Esophagus muscularis mucosa (tissue), 4 donors: Measurements from ENCODE around the gene TMEM61. TPM values are rescaled to one million over a fixed set of nuclear protein-coding genes. Genes with fewer than 3 reads are reported as not detected.

Experiments used
- DNase-seq: peaks from one replicate; pipeline ENCODE4 v3.0.0-alpha.2; 2017; ENCODE audit errors: extremely low spot score
- H3K27ac ChIP-seq, 4 donors: fragments of 200-600 bp; sonication (generic); replicated peaks in 1 of 4; 1 replicate in 3 of 4; 2 replicates in 1 of 4; pipeline ENCODE4 v1.5.1; 2016 to 2019; ENCODE audit warnings: mild to moderate bottlenecking in 1 of 4
- H3K27me3 ChIP-seq, 4 donors: fragments of 200-600 bp; sonication (generic); one replicate each; pipeline versions ENCODE4 v1.5.1 to v1.6.0; 2016 to 2019
- H3K36me3 ChIP-seq, 4 donors: fragments of 200-600 bp; sonication (generic); one replicate each; pipeline ENCODE4 v1.5.1; 2016 to 2019
- H3K4me1 ChIP-seq, 4 donors: fragments of 200-600 bp; sonication (generic); one replicate each; pipeline ENCODE4 v1.5.1; 2016 to 2019
- H3K4me3 ChIP-seq, 4 donors: fragments of 200-600 bp; sonication (generic); 1 replicate in 2 of 4; 2 replicates in 2 of 4; pipeline ENCODE4 v1.5.1; 2016 to 2019; ENCODE audit warnings: mild to moderate bottlenecking in 4 of 4, moderate library complexity in 1 of 4
- H3K9me3 ChIP-seq, 4 donors: fragments of 200-600 bp; sonication (generic); 1 replicate in 3 of 4; 2 replicates in 1 of 4; pipeline ENCODE4 v1.5.1; 2016 to 2019
- CTCF ChIP-seq, 3 experiments: fragments of 200-600 bp in 2 of 3; fragments of 450-650 bp in 1 of 3; sonication (generic) in 2 of 3; IDR thresholded peaks; one replicate each; pipeline ENCODE4 v1.5.1; 2017 to 2019; ENCODE audit warnings: antibody characterized with exemption in 3 of 3, mild to moderate bottlenecking in 2 of 3, moderate library complexity in 1 of 3
- EP300 ChIP-seq: sonication (generic); formaldehyde crosslinking; IDR thresholded peaks from one replicate; pipeline ENCODE4 v1.6.1; 2017; ENCODE audit warnings: antibody characterized with exemption
- POLR2A ChIP-seq: fragments of 450-650 bp; IDR thresholded peaks from one replicate; pipeline ENCODE4 v1.6.1; 2017; ENCODE audit warnings: antibody characterized with exemption, moderate library complexity, mild to moderate bottlenecking, low read depth
- POLR2AphosphoS5 ChIP-seq, 2 donors: sonication (generic); formaldehyde crosslinking; IDR thresholded peaks; one replicate each; pipeline ENCODE4 v1.6.1; 2017; ENCODE audit warnings: antibody characterized with exemption in 2 of 2
- WGBS: methylation state at CpG from one replicate; pipeline ENCODE4 v1.1.5; 2018; 5-methylcytosine and 5-hydroxymethylcytosine counted together
- intact Hi-C: fragments of 100-400 bp; cut with DNase I; formaldehyde crosslinking; loops from one replicate; pipeline ENCODE4 v1.15.1; 2023
- total RNA-seq, 4 donors: library from RNA; depleted of rRNA; stranded (reverse); fragments of >200 nt; gene quantifications; one replicate each; pipeline versions ENCODE4 v1.1.0 to v1.2.1, GENCODE V29; 2016

TMEM61 gene
- total RNA-seq, 4 donors from 2014 or later, result 0.66 to 2.5 (median 0.84) TPM; not detected in 1

GRCh38 chr1:55010194-55010886 lies 29.9 kb downstream of the TMEM61 start:
- H3K27me3 ChIP-seq, result peaks cover 0 to 20% (median 0%) of the 10 kb centered on the region in 4 donors
- no peaks in the 10 kb centered on the region for H3K4me1 ChIP-seq
- intact Hi-C loops, result no loop called here
- no peak overlapping the region for H3K4me3 ChIP-seq
- DNase-seq, result no peak
- H3K36me3 ChIP-seq, result no peaks in the 10 kb centered on the region
- peaks cover 0 to 8% (median 0%) of the 10 kb centered on the region in 4 donors for H3K9me3 ChIP-seq
- no peak overlapping the region for H3K27ac ChIP-seq
- WGBS, result 93% methylated on average over 5 of the region's 9 CpGs
- TF ChIP-seq POLR2AphosphoS5 (IDR thresholded peaks at IDR 0.05), result no peak
- TF ChIP-seq CTCF (IDR thresholded peaks at IDR 0.05), result no peak

- Histone ChIP-seq H3K27me3 (peaks cover 0 to 25% (median 0%) of the 10 kb centered on the region in 4 donors), H3K4me3 (no peak overlapping the region), H3K4me1 (no peaks in the 10 kb centered on the region), H3K36me3 (no peaks in the 10 kb centered on the region), H3K9me3 (peaks cover 0 to 8% (median 0%) of the 10 kb centered on the region in 4 donors), H3K27ac (no peak overlapping the region)
- intact Hi-C loops, result no loop called here
- TF ChIP-seq EP300, result no peak
- TF ChIP-seq POLR2A, result no peak
- TF ChIP-seq CTCF (IDR thresholded peaks at IDR 0.05), result no peak
- no peak for TF ChIP-seq POLR2AphosphoS5 (IDR thresholded peaks at IDR 0.05)
- 95% methylated on average over 7 of the region's 7 CpGs for WGBS
- no peak for DNase-seq
These were observed 30.4 kb downstream of the TMEM61 start for GRCh38 chr1:55010887-55011217.

- WGBS, result 82% methylated on average over 1 of the region's 1 CpG
These were observed 32.2 kb downstream of the TMEM61 start for GRCh38 chr1:55012661-55013060.

GRCh38 chr1:55015123-55015522 lies 34.7 kb downstream of the TMEM61 start:
- H3K9me3 ChIP-seq, result no peaks in the 10 kb centered on the region
- TF ChIP-seq POLR2A (no peak), EP300 (no peak), CTCF (IDR thresholded peaks at IDR 0.05) (no peak), POLR2AphosphoS5 (IDR thresholded peaks at IDR 0.05) (no peak)
- WGBS, result 87% methylated on average over 5 of the region's 5 CpGs
- no peaks in the 10 kb centered on the region for H3K4me1 ChIP-seq
- intact Hi-C loops, result no loop called here
- peaks cover 0 to 50% (median 0%) of the 10 kb centered on the region in 4 donors for H3K27me3 ChIP-seq
- no peaks in the 10 kb centered on the region for H3K36me3 ChIP-seq
- no peak for DNase-seq
- no peak overlapping the region for H3K27ac ChIP-seq
- no peak overlapping the region for H3K4me3 ChIP-seq

More at GRCh38 chr1:55012661-55013060, 32.2 kb downstream of the TMEM61 start:
- Histone ChIP-seq H3K4me3 (no peak overlapping the region), H3K27me3 (peaks cover 0 to 29% (median 0%) of the 10 kb centered on the region in 4 donors), H3K27ac (no peak overlapping the region), H3K9me3 (peaks cover 0 to 8% (median 0%) of the 10 kb centered on the region in 4 donors), H3K36me3 (no peaks in the 10 kb centered on the region), H3K4me1 (no peaks in the 10 kb centered on the region)
- no peak for DNase-seq
- TF ChIP-seq POLR2AphosphoS5 (IDR thresholded peaks at IDR 0.05), result no peak
- TF ChIP-seq CTCF (IDR thresholded peaks at IDR 0.05), result no peak
- TF ChIP-seq POLR2A, result no peak
- TF ChIP-seq EP300, result no peak
- intact Hi-C loops, result no loop called here
